Hematopoietic multipotent progenitor cell (in vitro differentiated cells): ENCODE results near the gene RETREG1. TPM values are rescaled to one million over a fixed set of nuclear protein-coding genes. Genes with fewer than 3 reads are reported as not detected.
"Not testable (repeated sequence)": the region's sequence is repeated elsewhere in the genome, so short reads cannot be mapped to it uniquely, and the experiment has no call there.

Source experiments
- DNase-seq, 3 donors: peaks; one replicate each; pipeline ENCODE4 v3.0.0-alpha.2; 2011 to 2015; ENCODE audit warnings: low read depth in 2 of 3, low spot score in 2 of 3
- total RNA-seq: library from RNA; depleted of rRNA; stranded (reverse); fragments of >200 nt; gene quantifications from one replicate; pipeline ENCODE4 v1.2.3, GENCODE V29; 2012

Gene RETREG1
- total RNA-seq, 1 donor = 6.2 TPM

GRCh38 chr5:16493261-16493660 lies 123.5 kb downstream of the RETREG1 start:
- no peak for DNase-seq

- DNase-seq = peak in 1 of 3 donors; percentile 25
These were observed 124.2 kb downstream of the RETREG1 start for GRCh38 chr5:16492398-16493140.

DNA sequence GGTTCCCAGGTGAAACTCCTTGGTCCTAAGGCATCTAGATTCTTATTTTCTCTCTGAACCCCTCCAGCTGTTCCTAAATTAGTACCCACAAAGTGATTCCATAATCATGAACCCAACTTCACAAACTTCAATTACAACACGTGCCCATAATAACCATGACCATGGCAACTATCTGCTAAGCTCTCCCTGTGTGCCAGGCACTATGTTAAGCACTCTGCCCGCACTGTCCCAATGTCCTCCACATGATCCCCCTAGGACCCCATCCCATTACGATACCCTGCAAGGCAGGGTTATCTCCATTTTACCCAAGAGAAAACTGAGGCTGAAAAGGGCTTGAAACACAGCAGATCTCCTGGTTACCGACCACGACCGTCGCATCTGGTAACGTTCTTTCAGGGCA lies 125.9 kb downstream of the RETREG1 start:
- no peak for DNase-seq

GRCh38 chr5:16489322-16489791 lies 127.4 kb downstream of the RETREG1 start:
- peak in 1 of 3 donors; percentile 64 for DNase-seq

- DNase-seq = no peak
These were observed 129.3 kb downstream of the RETREG1 start for GRCh38 chr5:16487456-16487855.

DNA sequence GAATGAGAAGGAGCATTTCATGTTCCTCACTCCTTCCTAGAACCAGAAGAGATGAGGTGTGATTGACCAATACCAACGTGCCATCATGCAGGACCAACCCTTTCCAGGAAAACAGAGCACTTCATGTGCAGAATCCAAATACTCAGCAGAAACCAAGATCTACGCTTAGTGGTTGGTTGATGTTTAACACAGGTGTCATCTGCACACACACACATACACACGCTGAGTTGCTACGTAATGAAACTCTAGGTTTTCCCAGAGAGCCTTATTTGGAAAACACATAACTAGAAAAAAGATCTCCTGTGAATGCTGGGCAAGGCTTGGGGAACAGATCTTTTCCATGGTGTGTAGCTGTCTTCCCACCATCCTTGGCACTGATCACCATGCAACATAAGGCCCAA lies 130.1 kb downstream of the RETREG1 start:
- DNase-seq = no peak

- DNase-seq = no peak
These were observed 131.1 kb downstream of the RETREG1 start for GRCh38 chr5:16485656-16486055.

GRCh38 chr5:16484081-16484480 lies 132.7 kb downstream of the RETREG1 start:
- DNase-seq = no peak

GRCh38 chr5:16483361-16483760 lies 133.4 kb downstream of the RETREG1 start:
- DNase-seq = no peak

GRCh38 chr5:16482891-16483290 lies 133.9 kb downstream of the RETREG1 start:
- DNase-seq = no peak

DNA sequence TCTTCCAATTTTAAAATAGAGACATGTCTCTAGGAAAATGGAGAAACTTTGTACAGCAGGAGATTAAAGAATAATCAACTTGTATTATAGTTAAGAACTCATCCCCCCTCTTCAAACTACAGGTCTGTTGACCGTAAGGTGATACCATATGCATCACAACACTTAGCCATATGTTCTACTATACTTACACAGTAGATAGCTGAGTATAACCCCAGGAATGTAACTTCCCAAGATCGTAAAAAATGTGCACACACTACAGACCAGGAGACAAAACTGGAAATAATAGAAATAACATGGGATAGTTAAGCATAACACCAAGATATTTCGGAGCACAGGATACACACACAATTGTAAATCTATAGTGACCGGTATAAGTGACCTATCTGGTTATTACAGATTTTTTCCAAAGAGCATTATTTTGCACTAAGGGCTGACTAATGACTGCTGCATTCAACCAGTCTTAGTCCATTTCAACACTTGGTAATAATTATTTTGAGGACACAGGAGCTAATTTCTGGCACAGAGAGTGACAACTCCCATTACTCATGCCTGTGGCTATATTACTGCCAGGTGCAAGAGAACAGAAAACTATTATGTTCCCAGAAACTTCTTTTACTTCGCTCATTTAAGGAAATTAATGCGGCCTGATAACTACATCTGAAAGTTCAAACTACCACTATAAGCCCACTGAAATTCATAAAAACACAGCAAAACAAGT lies 135.8 kb downstream of the RETREG1 start:
- DNase-seq = no peak

GRCh38 chr5:16480144-16480543 lies 136.7 kb downstream of the RETREG1 start:
- DNase-seq = no peak

DNA sequence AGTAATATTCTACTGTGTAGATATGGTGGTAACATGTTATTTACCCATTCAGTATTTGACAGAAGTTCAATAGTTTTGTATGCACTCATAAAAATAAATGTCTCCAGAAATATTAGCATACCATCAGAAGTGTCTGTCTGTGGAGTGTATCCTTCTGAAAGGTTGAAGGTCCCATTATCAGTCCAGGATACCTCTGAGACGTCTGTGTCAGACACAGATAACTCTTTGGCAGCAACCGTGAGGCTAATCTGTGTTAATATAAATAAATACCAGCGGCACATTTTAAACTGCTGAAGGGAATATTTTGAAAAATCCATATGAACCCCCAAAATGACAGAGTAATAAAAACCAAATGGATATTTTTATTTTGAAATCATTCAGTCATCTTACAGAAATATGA lies 139.3 kb downstream of the RETREG1 start:
- no peak for DNase-seq

GRCh38 chr5:16476417-16476816 lies 140.4 kb downstream of the RETREG1 start:
- not testable (repeated sequence) for DNase-seq

- DNase-seq = no peak
These were observed 145.4 kb downstream of the RETREG1 start for GRCh38 chr5:16471387-16471786.

- DNase-seq = no peak
These were observed 149.2 kb downstream of the RETREG1 start for GRCh38 chr5:16467363-16468219.

- DNase-seq = peak; percentile 66 to 83 (median 80)
These were observed 151.0 kb downstream of the RETREG1 start, which contains the start of gene ZNF622 for GRCh38 chr5:16465544-16466432. Gene ZNF622, minus strand, starts transcription at chr5:16465800. Its CDS starts 135 bp downstream, at chr5:16465665.

DNA sequence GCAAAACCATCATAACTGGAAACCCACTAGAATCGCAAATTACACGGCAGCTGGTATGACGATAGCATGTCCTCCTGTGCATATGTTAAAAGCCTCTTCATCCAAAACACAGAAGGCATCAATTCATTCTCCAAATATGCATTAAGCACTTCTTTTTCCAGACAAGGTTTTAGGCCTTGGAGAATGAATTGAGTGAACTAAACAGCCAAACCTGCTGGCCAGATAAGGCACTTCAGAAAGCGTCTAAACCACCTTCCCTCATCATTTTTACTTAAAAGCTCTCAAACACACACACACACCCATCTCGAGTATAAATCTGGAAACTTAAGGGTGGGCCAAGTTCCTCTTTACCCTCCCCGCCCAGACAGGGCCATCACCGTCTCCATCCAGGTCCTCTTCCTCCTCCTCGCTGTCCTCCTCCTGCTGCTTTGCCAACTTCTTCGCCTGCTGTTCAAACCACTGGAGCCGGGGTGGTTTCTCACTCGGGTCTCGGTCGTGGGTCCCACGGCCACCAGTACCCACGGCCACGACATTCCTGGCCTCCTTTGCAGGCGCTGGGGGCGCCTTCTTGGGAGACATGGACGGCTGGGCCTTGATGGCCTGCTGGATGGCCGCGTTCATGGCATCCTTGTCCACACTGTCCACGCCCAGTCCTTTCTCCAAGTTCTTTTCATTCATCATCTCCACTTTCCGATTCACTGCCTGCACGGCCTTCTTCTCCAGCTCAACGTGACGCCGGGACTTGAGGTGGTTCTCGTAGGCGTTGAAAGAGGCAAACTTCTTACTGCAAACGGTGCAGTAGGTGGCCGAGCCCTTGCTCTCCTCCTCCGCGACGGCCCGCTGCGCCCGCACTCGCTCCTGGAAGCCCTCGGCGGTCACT lies 151.9 kb downstream of the RETREG1 start:
- DNase-seq = peak in 1 of 3 donors; percentile 25

DNA sequence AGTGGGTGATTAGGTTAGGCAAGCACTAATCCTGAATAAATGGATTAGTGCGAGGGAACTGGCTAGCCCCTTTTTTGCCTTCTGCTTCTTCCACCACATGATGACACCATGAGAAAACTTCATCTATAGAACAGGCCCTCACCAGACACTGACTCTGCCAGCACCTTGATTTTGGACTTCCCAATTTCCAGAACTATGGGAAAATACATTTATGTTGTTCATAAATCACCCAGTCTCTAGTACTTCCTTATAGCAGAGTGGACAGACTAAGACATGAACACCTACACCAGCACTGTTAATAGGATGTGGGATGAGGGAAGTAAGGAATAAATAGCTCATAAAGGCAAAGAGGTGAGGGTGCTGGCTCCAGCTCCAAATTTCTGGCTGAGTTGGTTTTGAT lies 152.6 kb downstream of the RETREG1 start:
- no peak for DNase-seq
